GM21786 (cell line): ENCODE results near the gene SLC15A2.
"Not testable (repeated sequence)": the region's sequence is repeated elsewhere in the genome, so short reads cannot be mapped to it uniquely, and the experiment has no call there.

ENCODE experiments used
- ATAC-seq: cut with Tn5 transposase; IDR thresholded peaks from one replicate; pipeline ENCODE4 v1.9.1; 2021; ENCODE audit not compliant: unreplicated experiment

Gene SLC15A2

DNA sequence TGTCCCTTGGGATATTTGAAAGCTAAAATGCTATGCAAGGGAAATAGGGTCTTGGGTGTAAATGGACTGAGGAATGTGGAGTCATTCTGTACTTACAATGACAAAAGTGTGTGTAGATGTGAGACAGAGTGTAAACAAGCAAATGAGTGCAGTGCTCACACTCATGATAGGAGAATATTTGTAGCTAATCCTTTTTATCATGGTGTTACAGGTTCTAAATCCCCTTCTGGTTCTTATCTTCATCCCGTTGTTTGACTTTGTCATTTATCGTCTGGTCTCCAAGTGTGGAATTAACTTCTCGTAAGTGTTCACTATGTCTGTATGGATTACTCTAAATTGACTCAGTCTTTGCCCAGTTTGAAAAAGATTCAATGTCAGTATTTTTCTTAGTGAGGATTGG is 30.5 kb downstream of the SLC15A2 start:
- no peak for ATAC-seq

GRCh38 chr3:121926380-121926779 is 32.2 kb downstream of the SLC15A2 start:
- no peak for ATAC-seq

DNA sequence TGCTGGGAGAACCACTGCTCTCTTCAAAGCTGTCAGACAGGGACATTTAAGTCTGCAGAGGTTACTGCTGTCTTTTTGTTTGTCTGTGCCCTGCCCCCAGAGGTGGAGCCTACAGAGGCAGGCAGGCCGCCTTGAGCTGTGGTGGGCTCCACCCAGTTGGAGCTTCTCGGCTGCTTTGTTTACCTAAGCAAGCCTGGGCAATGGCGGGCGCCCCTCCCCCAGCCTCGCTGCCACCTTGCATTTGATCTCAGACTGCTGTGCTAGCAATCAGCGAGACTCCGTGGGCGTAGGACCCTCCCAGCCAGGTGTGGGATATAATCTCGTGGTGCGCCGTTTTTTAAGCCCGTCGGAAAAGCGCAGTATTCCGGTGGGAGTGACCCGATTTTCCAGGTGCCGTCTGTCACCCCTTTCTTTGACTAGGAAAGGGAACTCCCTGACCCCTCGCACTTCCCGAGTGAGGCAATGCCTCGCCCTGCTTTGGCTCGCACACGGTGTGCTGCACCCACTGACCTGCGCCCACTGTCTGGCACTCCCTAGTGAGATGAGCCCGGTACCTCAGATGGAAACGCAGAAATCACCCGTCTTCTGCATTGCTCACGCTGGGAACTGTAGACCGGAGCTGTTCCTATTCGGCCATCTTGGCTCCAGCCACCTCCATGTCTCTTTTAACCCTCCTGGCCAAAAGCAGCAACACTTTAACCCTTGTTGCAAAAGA is 44.1 kb downstream of the SLC15A2 start:
- not testable (repeated sequence) for ATAC-seq

DNA sequence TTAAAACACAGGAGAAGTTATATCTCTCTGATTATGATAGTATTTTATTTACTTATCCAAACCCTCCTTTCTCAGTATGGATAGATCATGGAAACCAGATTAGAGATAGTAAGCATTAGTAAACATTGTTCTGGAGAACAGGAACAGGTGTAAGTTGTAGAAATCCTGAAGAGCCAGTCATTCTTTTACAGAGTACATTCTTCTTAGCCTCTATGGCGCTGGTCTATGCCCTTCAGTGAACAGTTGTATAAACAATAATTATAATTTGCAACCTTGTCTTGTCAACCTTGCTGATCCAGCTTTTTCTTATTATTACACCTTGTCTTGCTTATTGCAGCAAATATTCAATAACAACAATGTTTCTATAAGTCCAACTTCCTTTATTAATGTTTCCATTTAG is 47.4 kb downstream of the SLC15A2 start:
- no peak for ATAC-seq

GRCh38 chr3:121942116-121942786 is 48.0 kb downstream of the SLC15A2 start:
- ATAC-seq, result no peak

GRCh38 chr3:121943431-121943830 is 49.2 kb downstream of the SLC15A2 start:
- no peak for ATAC-seq

- ATAC-seq, result no peak
Observed at GRCh38 chr3:121948641-121949040, 54.4 kb downstream of the SLC15A2 start.

- ATAC-seq, result no peak
Observed at GRCh38 chr3:121951291-121951919, 57.2 kb downstream of the SLC15A2 start.

DNA sequence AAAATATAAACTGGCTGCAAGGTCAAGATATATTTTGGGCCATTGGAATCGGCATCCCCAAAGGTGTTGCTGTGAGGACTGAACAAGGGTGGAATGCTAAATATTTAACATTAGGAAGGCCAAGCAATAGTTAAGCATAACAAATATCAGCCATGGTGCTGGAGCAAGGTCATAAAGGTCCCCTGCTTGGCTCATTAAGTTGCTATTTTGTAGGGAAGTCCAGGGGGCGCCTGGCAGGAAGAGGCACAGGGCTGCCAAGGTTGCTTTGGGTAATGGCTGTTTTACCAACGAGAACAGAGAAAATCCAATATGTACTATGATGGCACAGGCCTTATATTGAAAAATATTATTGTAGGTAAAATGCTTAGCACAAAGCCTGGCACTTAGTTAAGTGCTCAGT is 62.2 kb downstream of the SLC15A2 start:
- ATAC-seq, result no peak

DNA sequence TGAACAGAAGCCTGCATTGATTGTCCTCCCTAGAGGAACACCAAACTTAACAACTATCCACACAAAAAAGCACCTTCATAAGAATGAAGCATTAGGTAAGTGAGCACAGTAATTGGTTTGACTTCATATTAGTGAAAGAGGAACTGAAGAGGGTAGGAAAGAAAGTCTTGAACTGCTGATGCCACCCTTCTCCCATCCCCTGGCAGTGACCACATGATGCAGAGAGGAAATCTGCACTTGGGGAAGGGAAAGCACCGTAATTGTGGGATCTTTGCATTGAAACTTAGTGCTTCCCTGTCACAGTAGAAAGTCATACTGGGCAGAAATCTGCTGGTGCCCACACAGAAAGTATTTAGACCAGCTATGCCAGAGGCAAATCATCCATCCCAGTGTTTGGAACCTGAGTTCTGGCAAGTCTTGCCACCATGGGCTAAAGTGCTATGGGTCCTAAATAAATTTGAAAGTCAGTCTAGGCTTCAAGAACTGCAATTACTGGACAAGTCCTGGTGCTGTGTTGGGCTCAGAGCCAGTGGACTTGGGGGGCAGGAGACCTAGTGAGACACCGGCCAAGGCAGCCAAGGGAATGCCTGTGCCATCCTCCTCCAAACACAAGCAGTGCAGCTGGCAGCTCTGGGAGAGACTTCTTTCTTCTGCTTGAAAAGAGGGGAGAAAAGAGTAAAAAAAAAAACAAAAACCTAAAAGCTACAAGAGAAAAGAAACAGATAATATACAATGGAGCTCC is 63.6 kb downstream of the SLC15A2 start:
- ATAC-seq, result peak; percentile 87

- no peak for ATAC-seq
Observed at GRCh38 chr3:121958801-121959200, 64.6 kb downstream of the SLC15A2 start.

DNA sequence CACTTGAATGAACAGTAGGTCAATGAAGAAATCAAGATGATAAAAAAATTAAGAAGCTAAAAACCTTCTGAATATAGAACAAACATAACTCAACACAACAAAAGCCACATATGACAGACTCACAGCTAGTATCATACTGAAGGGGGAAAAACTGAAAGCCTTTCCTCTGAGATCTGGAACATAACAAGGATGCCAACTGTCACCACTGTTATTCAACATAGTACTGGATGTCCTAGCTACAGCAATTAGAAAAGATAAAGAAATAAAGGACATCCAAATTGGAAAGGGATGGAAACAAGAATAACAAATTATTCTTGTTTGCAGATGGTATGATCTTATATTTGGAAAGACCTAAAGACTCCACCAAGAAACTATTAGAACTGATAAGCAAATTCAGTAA is 67.1 kb downstream of the SLC15A2 start:
- ATAC-seq, result no peak

DNA sequence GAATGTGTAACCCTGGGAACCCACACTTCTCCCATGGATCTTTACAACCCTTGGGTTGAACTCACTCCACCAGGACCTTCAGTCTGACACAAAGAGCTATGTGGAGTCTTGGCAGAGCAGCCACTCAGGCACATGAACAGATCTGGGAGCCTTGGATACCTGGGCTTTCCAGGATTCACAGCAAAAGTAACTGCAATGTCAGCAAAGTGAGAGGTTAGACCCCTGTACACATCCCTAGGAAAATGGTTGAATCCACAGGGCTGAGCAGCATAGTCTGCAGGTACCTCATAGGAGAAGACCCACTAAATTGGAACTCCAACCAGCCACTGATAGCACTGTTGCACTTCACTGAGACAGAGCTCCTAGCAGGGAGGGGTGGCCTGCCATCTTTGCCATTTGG is 68.2 kb downstream of the SLC15A2 start:
- ATAC-seq, result no peak

- no peak for ATAC-seq
Observed at GRCh38 chr3:121963608-121964007, 69.4 kb downstream of the SLC15A2 start.

- no peak for ATAC-seq
Observed at GRCh38 chr3:121969631-121970030, 75.4 kb downstream of the SLC15A2 start.

DNA sequence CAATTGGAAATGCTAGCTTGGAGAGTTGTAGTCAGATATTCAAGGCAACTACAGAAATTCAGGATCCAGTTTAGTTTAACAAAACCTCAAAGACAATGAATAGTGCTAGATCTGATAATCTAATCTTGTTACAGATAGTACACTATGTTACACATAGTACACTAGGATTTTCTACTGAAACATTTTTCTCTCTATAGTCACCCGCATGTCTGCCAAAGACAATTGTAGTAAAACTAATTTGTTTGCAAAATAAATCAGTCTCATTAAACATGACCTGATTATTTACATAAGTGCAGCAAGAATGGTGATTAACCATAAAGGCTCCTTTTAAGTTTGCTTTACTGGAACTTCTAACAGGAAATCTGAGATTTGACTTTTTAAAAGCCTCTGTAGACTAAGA is 75.8 kb downstream of the SLC15A2 start:
- no peak for ATAC-seq

- ATAC-seq, result no peak
Observed at GRCh38 chr3:121974601-121975111, 80.5 kb downstream of the SLC15A2 start.

- ATAC-seq, result no peak
Observed at GRCh38 chr3:121975702-121976302, 81.6 kb downstream of the SLC15A2 start.

GRCh38 chr3:121976727-121977126 is 82.5 kb downstream of the SLC15A2 start:
- ATAC-seq, result no peak

DNA sequence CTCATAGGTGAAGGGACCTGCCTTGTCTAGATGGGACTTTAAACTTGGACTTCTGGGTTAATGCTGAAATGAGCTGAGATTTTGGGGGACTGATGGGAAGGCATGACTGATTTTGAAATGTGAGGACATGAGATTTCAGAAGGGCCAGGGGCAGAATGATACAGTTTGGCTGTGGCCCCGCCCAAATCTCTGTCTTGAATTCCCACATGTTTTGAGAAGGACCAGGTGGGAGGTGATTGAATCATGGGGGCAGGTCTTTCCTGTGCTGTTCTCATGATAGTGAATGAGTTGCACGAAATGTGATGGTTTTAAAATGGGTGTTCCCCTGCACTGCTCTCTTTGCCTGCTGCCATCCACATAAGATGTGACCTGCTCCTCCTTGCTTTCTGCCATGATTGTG is 85.0 kb downstream of the SLC15A2 start:
- ATAC-seq, result no peak
